HCT116 (cell line): ENCODE data around the gene TMEM198. TPM values are rescaled to one million over a fixed set of nuclear protein-coding genes. Genes with fewer than 3 reads are reported as not detected.

Experiments used
- ATAC-seq: fragments of 200-7000 bp; cut with Tn5 transposase; 2 replicates; pipeline ENCODE4 v1.9.1; 2020; ENCODE audit warnings: mild to moderate bottlenecking, moderate library complexity
- BruUV-seq: library from RNA; stranded (reverse); fragments of 400-500 nt; replicated peaks from 2 replicates; lab custom pipeline; 2021; lab: Mats Ljungman, UMichigan
- CTCF ChIA-PET: fragments of 300-600 bp; sonication (Branson Sonifier 250); formaldehyde crosslinking; loops from one replicate; lab custom pipeline; 2021; ENCODE audit warnings: antibody characterized with exemption; lab: Charles Lee
- POLR2A ChIA-PET: fragments of 300-600, 350-600 bp; sonication (Branson Sonifier 250); formaldehyde crosslinking; loops from one replicate; lab custom pipeline; 2021; ENCODE audit warnings: antibody characterized with exemption; lab: Charles Lee
- RAD21 ChIA-PET, 2 experiments: fragments of 300-600 bp; sonication (Branson Sonifier 250); formaldehyde crosslinking; loops; one replicate each; lab custom pipeline; 2023; ENCODE audit warnings: low total read pairs in 2 of 2; ENCODE audit not compliant: uncharacterized antibody in 2 of 2, unreplicated experiment in 2 of 2, low non-redundant PET in 1 of 2; lab: Charles Lee
- DNase-seq: peaks from one replicate; pipeline ENCODE4 v3.0.0-alpha.2; 2010; ENCODE audit warnings: low read depth, low spot score
- H2AFZ ChIP-seq: fragments of 200-600 bp; shearing (Covaris generic), sonication (generic); 2 replicates; pipeline ENCODE4 v1.6.1; 2017; ENCODE audit warnings: low read depth, mixed run types, mixed read lengths, antibody characterized with exemption, low read length; ENCODE audit not compliant: poor library complexity, severe bottlenecking
- H3K27ac ChIP-seq: 2 replicates; pipeline ENCODE4 v1.5.1; 2012; ENCODE audit warnings: low read depth, low read length
- H3K27me3 ChIP-seq: fragments of 200-600 bp; sonication (generic); 2 replicates; pipeline ENCODE4 v1.6.1; 2016; ENCODE audit warnings: mixed run types, low read length, mixed read lengths; ENCODE audit not compliant: insufficient read depth
- H3K36me3 ChIP-seq, 2 experiments: fragments of 200-500 bp in 1 of 2; fragments of 200-600 bp in 1 of 2; sonication (Bioruptor generic) in 1 of 2; sonication (generic) in 1 of 2; 2 replicates each; pipeline versions ENCODE4 v1.5.1 to v1.6.1; 2014 to 2016; ENCODE audit warnings: low read length in 2 of 2, inconsistent platforms in 1 of 2, mixed read lengths in 1 of 2, mixed run types in 1 of 2; ENCODE audit not compliant: insufficient read depth in 2 of 2, control insufficient read depth in 1 of 2
- H3K4me1 ChIP-seq, 2 experiments: fragments of 200-600 bp in 1 of 2; sonication (generic) in 1 of 2; 2 replicates each; pipeline versions ENCODE4 v1.5.1 to v1.6.1; 2012 to 2017; ENCODE audit warnings: low read length in 2 of 2, inconsistent platforms in 1 of 2, mild to moderate bottlenecking in 1 of 2, mixed read lengths in 1 of 2, mixed run types in 1 of 2, moderate library complexity in 1 of 2; ENCODE audit not compliant: insufficient read depth in 2 of 2, control insufficient read depth in 1 of 2
- H3K4me2 ChIP-seq: fragments of 200-600 bp; sonication (generic); 2 replicates; pipeline ENCODE4 v1.6.1; 2017; ENCODE audit warnings: mixed run types, low read length, mixed read lengths
- H3K4me3 ChIP-seq, 2 experiments: fragments of 200-600 bp in 1 of 2; sonication (generic) in 1 of 2; replicated peaks in 1 of 2; 2 replicates each; pipeline ENCODE4 v1.5.1; 2011 to 2016; ENCODE audit warnings: low read length in 2 of 2, control low read depth in 1 of 2, low read depth in 1 of 2, mild to moderate bottlenecking in 1 of 2, mixed read lengths in 1 of 2, mixed run types in 1 of 2
- H3K79me2 ChIP-seq: fragments of 200-600 bp; sonication (generic); 2 replicates; pipeline ENCODE4 v1.6.1; 2017; ENCODE audit warnings: mild to moderate bottlenecking, mixed run types, low read length, moderate library complexity, mixed read lengths; ENCODE audit not compliant: insufficient read depth
- H3K9ac ChIP-seq: fragments of 200-600 bp; sonication (generic); 2 replicates; pipeline ENCODE4 v1.6.1; 2016; ENCODE audit warnings: low read length, mixed read lengths
- H3K9me2 ChIP-seq: fragments of 200-600 bp; sonication (generic), shearing (Covaris generic); 2 replicates; pipeline ENCODE4 v1.6.1; 2017; ENCODE audit warnings: mixed run types, mild to moderate bottlenecking, moderate library complexity; ENCODE audit not compliant: insufficient read depth
- H3K9me3 ChIP-seq, 2 experiments: fragments of 200-500 bp in 1 of 2; fragments of 200-600 bp in 1 of 2; sonication (Bioruptor generic) in 1 of 2; sonication (generic) in 1 of 2; 2 replicates each; pipeline ENCODE4 v1.6.1; 2014 to 2017; ENCODE audit warnings: low read length in 2 of 2, mixed read lengths in 2 of 2, inconsistent platforms in 1 of 2, low read depth in 1 of 2, mild to moderate bottlenecking in 1 of 2, mixed run types in 1 of 2, moderate library complexity in 1 of 2; ENCODE audit not compliant: control insufficient read depth in 1 of 2, insufficient read depth in 1 of 2
- H4K20me1 ChIP-seq: fragments of 200-600 bp; sonication (generic), shearing (Covaris generic); 2 replicates; pipeline ENCODE4 v1.6.1; 2017; ENCODE audit warnings: mixed run types, mild to moderate bottlenecking, moderate library complexity; ENCODE audit not compliant: insufficient read depth
- CBX3 ChIP-seq: IDR thresholded peaks from 2 replicates; pipeline ENCODE4 v1.6.1; 2012; ENCODE audit warnings: low read depth
- CEBPB ChIP-seq: IDR thresholded peaks from 2 replicates; pipeline ENCODE4 v1.6.1; 2012; ENCODE audit warnings: low read depth
- EGR1 ChIP-seq: IDR thresholded peaks from 2 replicates; pipeline ENCODE4 v1.6.1; 2012; ENCODE audit warnings: low read depth
- ELF1 ChIP-seq: IDR thresholded peaks from 2 replicates; pipeline ENCODE4 v1.6.1; 2012; ENCODE audit warnings: low read depth, borderline replicate concordance
- EZH2 ChIP-seq: fragments of 200-600 bp; sonication (generic); IDR thresholded peaks from 2 replicates; pipeline ENCODE4 v1.6.1; 2017; ENCODE audit warnings: antibody characterized with exemption, mixed run types
- EZH2phosphoT487 ChIP-seq: fragments of 200-600 bp; IDR thresholded peaks from 2 replicates; pipeline ENCODE4 v1.6.1; 2018; ENCODE audit warnings: antibody characterized with exemption, borderline replicate concordance
- FOSL1 ChIP-seq: IDR thresholded peaks from 2 replicates; pipeline ENCODE4 v1.6.1; 2012; ENCODE audit warnings: low read depth
- JUND ChIP-seq: IDR thresholded peaks from 2 replicates; pipeline ENCODE4 v1.6.1; 2012
- MAX ChIP-seq: IDR thresholded peaks from 2 replicates; pipeline ENCODE4 v1.6.1; 2012
- REST ChIP-seq: IDR thresholded peaks from 2 replicates; pipeline ENCODE4 v1.6.1; 2012; ENCODE audit warnings: low read depth
- SIN3A ChIP-seq: IDR thresholded peaks from 2 replicates; pipeline ENCODE4 v1.6.1; 2012; ENCODE audit warnings: low read depth
- SP1 ChIP-seq: IDR thresholded peaks from 2 replicates; pipeline ENCODE4 v1.6.1; 2012; ENCODE audit warnings: low read depth
- SRF ChIP-seq: IDR thresholded peaks from 2 replicates; pipeline ENCODE4 v1.6.1; 2012; ENCODE audit warnings: low read depth
- YY1 ChIP-seq: IDR thresholded peaks from 2 replicates; pipeline ENCODE4 v1.6.1; 2011; ENCODE audit warnings: low read length, low read depth, moderate library complexity, mild to moderate bottlenecking; ENCODE audit not compliant: insufficient replicate concordance; ENCODE audit errors: extremely low read depth
- ZFX ChIP-seq: fragments of 450-650 bp; IDR thresholded peaks from 2 replicates; pipeline ENCODE4 v1.6.1; 2017
- ZNF274 ChIP-seq: fragments of 200-500 bp; sonication (Bioruptor generic); IDR thresholded peaks from 2 replicates; pipeline ENCODE4 v1.6.1; 2014; ENCODE audit warnings: mild to moderate bottlenecking, low read depth, low read length, inconsistent platforms
- intact Hi-C: fragments of 100-400 bp; cut with micrococcal nuclease; formaldehyde crosslinking; loops from 2 replicates; pipeline ENCODE4 v1.10.0; 2022
- total RNA-seq: library from RNA; stranded (reverse); gene quantifications from one replicate; pipeline ENCODE4 v1.2.1, GENCODE V29; 2021; ENCODE audit not compliant: unreplicated experiment
- TF ChIP-seq, protein P1 (sequence below), 3 experiments: fragments of 200-600 bp in 1 of 3; sonication (generic) in 1 of 3; IDR thresholded peaks in 2 of 3; conservative IDR thresholded peaks in 1 of 3; 2 replicates each; pipeline ENCODE4 v1.5.1; 2012 to 2017; ENCODE audit warnings: low read depth in 2 of 3, low read length in 2 of 3, antibody characterized with exemption in 1 of 3, borderline replicate concordance in 1 of 3, control low read depth in 1 of 3, mild to moderate bottlenecking in 1 of 3, mixed read lengths in 1 of 3, mixed run types in 1 of 3, moderate library complexity in 1 of 3; ENCODE audit not compliant: insufficient read depth in 1 of 3
- TF ChIP-seq, protein P2 (sequence below): IDR thresholded peaks from 2 replicates; pipeline ENCODE4 v1.6.1; 2012
- TF ChIP-seq, protein P3 (sequence below): IDR thresholded peaks from 2 replicates; pipeline ENCODE4 v1.6.1; 2011; ENCODE audit warnings: mild to moderate bottlenecking, low read length, moderate library complexity; ENCODE audit not compliant: insufficient replicate concordance; ENCODE audit errors: extremely low read depth

The TMEM198 gene
- total RNA-seq, 1 experiment from 2014 or later = 2.1 TPM

DNA sequence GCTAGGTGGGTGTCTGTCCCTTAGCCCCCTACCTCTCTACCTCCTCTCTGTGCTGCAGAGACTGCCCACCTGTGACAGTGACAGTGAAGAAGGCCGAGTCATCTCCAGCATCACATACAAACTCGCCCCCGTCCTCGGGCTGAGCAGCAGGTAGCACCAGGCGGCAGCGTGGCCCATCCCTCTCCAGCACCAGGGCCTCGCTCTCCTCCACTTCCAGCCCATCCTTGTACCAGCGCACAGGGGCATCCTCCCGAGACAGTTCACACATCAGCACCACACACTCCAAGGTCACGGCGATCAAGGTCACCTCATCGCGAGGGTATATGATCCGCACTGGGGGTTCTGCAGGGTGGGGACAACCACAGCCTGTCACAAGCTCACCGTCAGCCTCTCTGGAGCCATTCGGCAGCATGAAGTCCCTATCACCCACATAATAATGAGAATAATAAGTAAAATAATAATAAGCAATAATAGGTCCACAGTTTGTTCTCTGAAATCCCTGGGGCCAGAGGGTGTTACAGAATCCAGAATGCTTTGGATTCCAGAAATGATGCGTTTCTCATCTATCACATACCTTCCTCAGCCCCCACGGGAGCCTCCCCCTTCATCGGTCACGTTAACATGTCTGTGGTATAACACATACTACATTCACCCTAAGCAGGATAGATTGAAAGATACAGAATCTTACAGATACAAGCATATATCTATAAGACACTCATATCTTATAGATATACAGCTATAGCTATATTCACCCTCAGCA lies 15.5 kb downstream of the TMEM198 start:
- no peak overlapping the region for H2AFZ ChIP-seq
- no TSS peak for BruUV-seq
- ChIA-PET RAD21 (no interaction called here), CTCF (interaction anchor here (1.0 to 2.6 kb wide), 8 partner anchors 8 to 64 kb away, joined by 3 to 16 read pairs (median 4); partner anchors contain the start of genes INHA, OBSL1 and STK11IP), POLR2A (no interaction called here)
- H3K27me3 ChIP-seq = no peaks in the 10 kb centered on the region
- TF ChIP-seq MAX = no peak
- no peak for TF ChIP-seq FOSL1
- TF ChIP-seq SP1 = no peak
- no peak for TF ChIP-seq EGR1
- TF ChIP-seq, protein P1, sequence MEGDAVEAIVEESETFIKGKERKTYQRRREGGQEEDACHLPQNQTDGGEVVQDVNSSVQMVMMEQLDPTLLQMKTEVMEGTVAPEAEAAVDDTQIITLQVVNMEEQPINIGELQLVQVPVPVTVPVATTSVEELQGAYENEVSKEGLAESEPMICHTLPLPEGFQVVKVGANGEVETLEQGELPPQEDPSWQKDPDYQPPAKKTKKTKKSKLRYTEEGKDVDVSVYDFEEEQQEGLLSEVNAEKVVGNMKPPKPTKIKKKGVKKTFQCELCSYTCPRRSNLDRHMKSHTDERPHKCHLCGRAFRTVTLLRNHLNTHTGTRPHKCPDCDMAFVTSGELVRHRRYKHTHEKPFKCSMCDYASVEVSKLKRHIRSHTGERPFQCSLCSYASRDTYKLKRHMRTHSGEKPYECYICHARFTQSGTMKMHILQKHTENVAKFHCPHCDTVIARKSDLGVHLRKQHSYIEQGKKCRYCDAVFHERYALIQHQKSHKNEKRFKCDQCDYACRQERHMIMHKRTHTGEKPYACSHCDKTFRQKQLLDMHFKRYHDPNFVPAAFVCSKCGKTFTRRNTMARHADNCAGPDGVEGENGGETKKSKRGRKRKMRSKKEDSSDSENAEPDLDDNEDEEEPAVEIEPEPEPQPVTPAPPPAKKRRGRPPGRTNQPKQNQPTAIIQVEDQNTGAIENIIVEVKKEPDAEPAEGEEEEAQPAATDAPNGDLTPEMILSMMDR (IDR thresholded peaks at IDR 0.05 in 2 of 3, conservative IDR thresholded peaks at IDR 0.05 in 1 of 3; ENCODE audit: borderline replicate concordance in 1 of 3, insufficient read depth in 1 of 3, low read depth in 2 of 3, low read length in 2 of 3) = no peak
- no peak for TF ChIP-seq EZH2
- no peak for TF ChIP-seq YY1
- no peak for TF ChIP-seq SIN3A
- TF ChIP-seq, protein P2, sequence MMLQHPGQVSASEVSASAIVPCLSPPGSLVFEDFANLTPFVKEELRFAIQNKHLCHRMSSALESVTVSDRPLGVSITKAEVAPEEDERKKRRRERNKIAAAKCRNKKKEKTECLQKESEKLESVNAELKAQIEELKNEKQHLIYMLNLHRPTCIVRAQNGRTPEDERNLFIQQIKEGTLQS = no peak
- TF ChIP-seq EZH2phosphoT487 = no peak
- TF ChIP-seq SRF = no peak
- TF ChIP-seq CEBPB = no peak
- no peak for TF ChIP-seq JUND
- TF ChIP-seq REST = no peak
- no peak for TF ChIP-seq ELF1
- no peak for TF ChIP-seq ZNF274
- no peak for TF ChIP-seq ZFX
- TF ChIP-seq, protein P3, sequence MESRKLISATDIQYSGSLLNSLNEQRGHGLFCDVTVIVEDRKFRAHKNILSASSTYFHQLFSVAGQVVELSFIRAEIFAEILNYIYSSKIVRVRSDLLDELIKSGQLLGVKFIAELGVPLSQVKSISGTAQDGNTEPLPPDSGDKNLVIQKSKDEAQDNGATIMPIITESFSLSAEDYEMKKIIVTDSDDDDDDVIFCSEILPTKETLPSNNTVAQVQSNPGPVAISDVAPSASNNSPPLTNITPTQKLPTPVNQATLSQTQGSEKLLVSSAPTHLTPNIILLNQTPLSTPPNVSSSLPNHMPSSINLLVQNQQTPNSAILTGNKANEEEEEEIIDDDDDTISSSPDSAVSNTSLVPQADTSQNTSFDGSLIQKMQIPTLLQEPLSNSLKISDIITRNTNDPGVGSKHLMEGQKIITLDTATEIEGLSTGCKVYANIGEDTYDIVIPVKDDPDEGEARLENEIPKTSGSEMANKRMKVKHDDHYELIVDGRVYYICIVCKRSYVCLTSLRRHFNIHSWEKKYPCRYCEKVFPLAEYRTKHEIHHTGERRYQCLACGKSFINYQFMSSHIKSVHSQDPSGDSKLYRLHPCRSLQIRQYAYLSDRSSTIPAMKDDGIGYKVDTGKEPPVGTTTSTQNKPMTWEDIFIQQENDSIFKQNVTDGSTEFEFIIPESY = no peak
- no peak for TF ChIP-seq CBX3
- no peaks in the 10 kb centered on the region for H3K9me2 ChIP-seq
- no peaks in the 10 kb centered on the region for H3K79me2 ChIP-seq
- DNase-seq = no peak
- no peak overlapping the region for H3K4me3 ChIP-seq
- H3K4me1 ChIP-seq = peaks cover 0 to 4% of the 10 kb centered on the region in 2 experiments; a peak in 1 of 4 replicates
- no peak overlapping the region for H3K27ac ChIP-seq
- H3K4me2 ChIP-seq = no peak overlapping the region
- H3K36me3 ChIP-seq = no peaks in the 10 kb centered on the region
- H3K9ac ChIP-seq = no peak overlapping the region
- intact Hi-C loops = no loop called here
- H4K20me1 ChIP-seq = no peaks in the 10 kb centered on the region
- no peak for ATAC-seq
- H3K9me3 ChIP-seq = no peaks in the 10 kb centered on the region
